ENCODE results near the gene TNIP1. TPM values are rescaled to one million over a fixed set of nuclear protein-coding genes. Genes with fewer than 3 reads are reported as not detected.

TNIP1 gene
- total and polyA plus RNA-seq, 2 donors = 49.9 to 54.7 TPM

GRCh38 chr5:151074557-151074956 lies 6.3 kb downstream of the TNIP1 start:
- Histone ChIP-seq H3K27ac (ENCODE audit: low read depth in 1 of 2, low read length in 1 of 2) (no peak overlapping the region), H3K36me3 (ENCODE audit: control insufficient read depth in 2 of 2, insufficient read depth in 2 of 2, low read length in 1 of 2) (peaks cover 17 to 20% of the 10 kb centered on the region in 2 donors), H3K27me3 (ENCODE audit: control insufficient read depth in 2 of 2, insufficient read depth in 1 of 2, low read length in 1 of 2) (no peaks in the 10 kb centered on the region), H3K4me3 (ENCODE audit: low read length in 2 of 2) (no peak overlapping the region), H3K4me1 (ENCODE audit: control insufficient read depth in 2 of 2, insufficient read depth in 2 of 2, low read length in 2 of 2) (peaks cover 5 to 12% of the 10 kb centered on the region in 2 donors), H3K9me3 (ENCODE audit: control insufficient read depth in 2 of 2, insufficient read depth in 1 of 2, low read length in 1 of 2) (no peaks in the 10 kb centered on the region)
- no peak for DNase-seq (ENCODE audit: low read depth in 6 of 9, low spot score in 9 of 9)
- 98% methylated on average over 2 of the region's 2 CpGs for WGBS

DNA sequence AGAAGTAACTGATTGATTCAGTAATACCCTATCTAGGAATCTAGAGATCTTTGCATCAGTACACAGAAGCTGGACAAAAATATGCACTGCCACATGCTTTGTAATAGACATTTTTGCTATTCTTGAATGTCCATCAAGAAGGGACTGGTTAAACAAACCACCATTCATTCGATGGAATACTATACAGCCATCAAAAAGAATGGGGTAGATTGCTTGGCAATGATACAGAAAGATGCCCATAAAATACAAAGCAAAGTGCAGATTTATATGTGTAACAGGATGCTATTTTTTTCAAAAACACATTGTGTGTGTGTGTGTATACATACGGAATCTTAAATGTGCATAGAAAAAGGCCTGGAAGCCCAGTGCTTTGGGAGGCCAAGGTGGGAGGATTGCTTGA lies 7.6 kb downstream of the TNIP1 start:
- H3K27me3 ChIP-seq (ENCODE audit: control insufficient read depth in 2 of 2, insufficient read depth in 1 of 2, low read length in 1 of 2) = no peaks in the 10 kb centered on the region
- no peak overlapping the region for H3K27ac ChIP-seq (ENCODE audit: low read depth in 1 of 2, low read length in 1 of 2)
- H3K4me3 ChIP-seq (ENCODE audit: low read length in 2 of 2) = no peak overlapping the region
- no peak for DNase-seq (ENCODE audit: low read depth in 6 of 9, low spot score in 9 of 9)
- 97% methylated on average over 2 of the region's 2 CpGs for WGBS
- peaks cover 15 to 16% of the 10 kb centered on the region in 2 donors for H3K36me3 ChIP-seq (ENCODE audit: control insufficient read depth in 2 of 2, insufficient read depth in 2 of 2, low read length in 1 of 2)
- peaks cover 15 to 25% of the 10 kb centered on the region in 2 donors for H3K4me1 ChIP-seq (ENCODE audit: control insufficient read depth in 2 of 2, insufficient read depth in 2 of 2, low read length in 2 of 2)
- H3K9me3 ChIP-seq (ENCODE audit: control insufficient read depth in 2 of 2, insufficient read depth in 1 of 2, low read length in 1 of 2) = no peaks in the 10 kb centered on the region

DNA sequence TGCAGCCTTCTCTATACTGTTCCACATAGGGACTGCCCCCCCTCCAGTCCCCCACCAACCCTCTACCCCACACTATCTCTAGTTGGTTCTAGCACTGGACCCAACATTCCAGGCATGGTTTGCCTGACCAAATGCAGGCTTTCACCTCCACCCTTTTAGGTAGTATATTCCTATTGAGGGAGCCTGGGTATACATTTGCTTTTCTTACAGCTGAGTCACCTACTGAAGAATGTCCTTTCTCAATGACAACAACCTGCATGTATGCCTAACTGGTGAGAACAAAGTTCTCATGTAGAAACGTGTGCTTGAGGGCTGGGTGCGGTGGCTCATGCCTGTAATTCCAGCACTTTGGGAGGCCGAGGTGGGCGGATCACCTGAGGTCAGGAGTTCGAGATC lies 8.2 kb downstream of the TNIP1 start:
- no peaks in the 10 kb centered on the region for H3K27me3 ChIP-seq (ENCODE audit: control insufficient read depth in 2 of 2, insufficient read depth in 1 of 2, low read length in 1 of 2)
- 98% methylated on average over 5 of the region's 5 CpGs for WGBS
- H3K27ac ChIP-seq (ENCODE audit: low read depth in 1 of 2, low read length in 1 of 2) = no peak overlapping the region
- no peak for DNase-seq (ENCODE audit: low read depth in 6 of 9, low spot score in 9 of 9)
- H3K36me3 ChIP-seq (ENCODE audit: control insufficient read depth in 2 of 2, insufficient read depth in 2 of 2, low read length in 1 of 2) = peaks cover 15 to 16% of the 10 kb centered on the region in 2 donors
- no peak overlapping the region for H3K4me3 ChIP-seq (ENCODE audit: low read length in 2 of 2)
- no peaks in the 10 kb centered on the region for H3K9me3 ChIP-seq (ENCODE audit: control insufficient read depth in 2 of 2, insufficient read depth in 1 of 2, low read length in 1 of 2)
- peaks cover 15 to 31% of the 10 kb centered on the region in 2 donors for H3K4me1 ChIP-seq (ENCODE audit: control insufficient read depth in 2 of 2, insufficient read depth in 2 of 2, low read length in 2 of 2)

GRCh38 chr5:151071848-151072629 lies 8.8 kb downstream of the TNIP1 start:
- Histone ChIP-seq H3K4me1 (ENCODE audit: control insufficient read depth in 2 of 2, insufficient read depth in 2 of 2, low read length in 2 of 2) (peaks cover 15 to 36% of the 10 kb centered on the region in 2 donors), H3K27ac (ENCODE audit: low read depth in 1 of 2, low read length in 1 of 2) (no peak overlapping the region), H3K4me3 (ENCODE audit: low read length in 2 of 2) (no peak overlapping the region), H3K9me3 (ENCODE audit: control insufficient read depth in 2 of 2, insufficient read depth in 1 of 2, low read length in 1 of 2) (no peaks in the 10 kb centered on the region), H3K36me3 (ENCODE audit: control insufficient read depth in 2 of 2, insufficient read depth in 2 of 2, low read length in 1 of 2) (peaks cover 16 to 17% of the 10 kb centered on the region in 2 donors), H3K27me3 (ENCODE audit: control insufficient read depth in 2 of 2, insufficient read depth in 1 of 2, low read length in 1 of 2) (no peaks in the 10 kb centered on the region)
- DNase-seq (ENCODE audit: low read depth in 6 of 9, low spot score in 9 of 9) = no peak
- 95% methylated on average over 10 of the region's 10 CpGs for WGBS

DNA sequence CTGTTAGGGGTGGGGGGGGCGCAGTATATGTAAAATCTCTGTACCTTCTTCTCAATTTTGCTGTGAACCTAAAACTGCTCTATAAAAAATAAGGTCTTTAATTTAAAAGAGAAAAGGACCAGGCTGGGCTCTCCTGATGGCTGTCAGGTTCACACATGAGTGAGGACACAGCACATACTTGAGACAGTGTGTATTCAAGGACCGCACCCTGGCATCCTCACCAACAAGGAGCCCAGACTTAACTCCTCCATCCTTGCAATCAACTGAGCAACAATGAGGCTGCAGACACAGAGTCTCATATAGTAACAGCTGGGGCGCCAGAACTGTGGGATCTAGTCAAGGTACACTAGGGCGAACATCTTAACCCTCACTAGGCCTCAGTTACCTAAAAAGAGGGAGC lies 9.8 kb downstream of the TNIP1 start:
- H3K4me3 ChIP-seq (ENCODE audit: low read length in 2 of 2) = no peak overlapping the region
- H3K27me3 ChIP-seq (ENCODE audit: control insufficient read depth in 2 of 2, insufficient read depth in 1 of 2, low read length in 1 of 2) = no peaks in the 10 kb centered on the region
- no peak for DNase-seq (ENCODE audit: low read depth in 6 of 9, low spot score in 9 of 9)
- H3K9me3 ChIP-seq (ENCODE audit: control insufficient read depth in 2 of 2, insufficient read depth in 1 of 2, low read length in 1 of 2) = no peaks in the 10 kb centered on the region
- peaks cover 15 to 36% of the 10 kb centered on the region in 2 donors for H3K4me1 ChIP-seq (ENCODE audit: control insufficient read depth in 2 of 2, insufficient read depth in 2 of 2, low read length in 2 of 2)
- no peak overlapping the region for H3K27ac ChIP-seq (ENCODE audit: low read depth in 1 of 2, low read length in 1 of 2)
- H3K36me3 ChIP-seq (ENCODE audit: control insufficient read depth in 2 of 2, insufficient read depth in 2 of 2, low read length in 1 of 2) = peaks cover 16 to 17% of the 10 kb centered on the region in 2 donors
- WGBS = over 99% methylated on average over 4 of the region's 4 CpGs

GRCh38 chr5:151070449-151070848 lies 10.4 kb downstream of the TNIP1 start:
- H3K4me3 ChIP-seq (ENCODE audit: low read length in 2 of 2) = no peak overlapping the region
- peaks cover 13 to 17% of the 10 kb centered on the region in 2 donors for H3K36me3 ChIP-seq (ENCODE audit: control insufficient read depth in 2 of 2, insufficient read depth in 2 of 2, low read length in 1 of 2)
- H3K27ac ChIP-seq (ENCODE audit: low read depth in 1 of 2, low read length in 1 of 2) = no peak overlapping the region
- no peaks in the 10 kb centered on the region for H3K27me3 ChIP-seq (ENCODE audit: control insufficient read depth in 2 of 2, insufficient read depth in 1 of 2, low read length in 1 of 2)
- no peaks in the 10 kb centered on the region for H3K9me3 ChIP-seq (ENCODE audit: control insufficient read depth in 2 of 2, insufficient read depth in 1 of 2, low read length in 1 of 2)
- no peak for DNase-seq (ENCODE audit: low read depth in 6 of 9, low spot score in 9 of 9)
- WGBS = 69% methylated on average over 2 of the region's 2 CpGs
- H3K4me1 ChIP-seq (ENCODE audit: control insufficient read depth in 2 of 2, insufficient read depth in 2 of 2, low read length in 2 of 2) = peaks cover 15 to 36% of the 10 kb centered on the region in 2 donors

DNA sequence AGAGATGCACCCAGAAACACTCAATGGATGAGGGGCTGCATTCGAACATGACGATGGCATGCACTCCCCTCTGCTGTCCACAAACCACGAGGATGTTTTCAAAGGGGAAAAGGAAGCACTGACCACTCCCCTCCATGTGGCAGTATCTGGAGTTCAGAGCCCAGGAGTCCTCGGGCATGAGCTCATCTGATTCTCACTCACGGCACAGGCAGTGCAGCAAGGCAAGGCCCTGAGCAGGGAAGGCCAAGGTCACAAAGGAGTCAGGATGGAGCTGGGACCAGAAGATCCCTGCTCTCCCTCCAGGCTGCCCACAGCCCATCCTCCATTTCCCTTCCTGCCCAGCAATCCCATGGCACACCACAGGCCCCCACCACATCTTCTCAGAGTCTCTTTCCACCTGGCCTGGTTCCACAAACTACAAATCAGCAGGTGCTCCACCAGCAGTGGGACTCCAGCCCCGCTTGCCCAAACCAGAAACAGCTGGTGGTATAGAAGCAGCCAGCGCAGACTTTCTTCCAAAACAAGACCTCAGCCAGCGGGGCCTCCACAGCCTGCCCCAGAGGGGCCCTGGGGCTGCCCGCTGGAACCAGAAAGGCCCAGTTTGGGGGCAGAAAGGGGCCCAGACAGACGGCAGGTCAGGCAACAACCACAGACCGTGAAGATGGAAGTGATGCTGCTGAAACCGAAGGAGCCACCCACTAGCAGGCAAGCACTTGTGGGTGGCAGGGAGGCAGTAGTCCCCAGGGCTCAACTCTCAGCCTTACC lies 12.2 kb downstream of the TNIP1 start:
- Histone ChIP-seq H3K9me3 (ENCODE audit: control insufficient read depth in 2 of 2, insufficient read depth in 1 of 2, low read length in 1 of 2) (peaks cover 0 to 2% of the 10 kb centered on the region in 2 donors), H3K4me1 (ENCODE audit: control insufficient read depth in 2 of 2, insufficient read depth in 2 of 2, low read length in 2 of 2) (peaks cover 15 to 36% of the 10 kb centered on the region in 2 donors), H3K27me3 (ENCODE audit: control insufficient read depth in 2 of 2, insufficient read depth in 1 of 2, low read length in 1 of 2) (no peaks in the 10 kb centered on the region), H3K27ac (ENCODE audit: low read depth in 1 of 2, low read length in 1 of 2) (peak overlapping the region; percentile 58 to 73), H3K36me3 (ENCODE audit: control insufficient read depth in 2 of 2, insufficient read depth in 2 of 2, low read length in 1 of 2) (peaks cover 17 to 21% of the 10 kb centered on the region in 2 donors), H3K4me3 (ENCODE audit: low read length in 2 of 2) (no peak overlapping the region)
- 24% methylated on average over 12 of the region's 12 CpGs for WGBS
- DNase-seq (ENCODE audit: low read depth in 6 of 9, low spot score in 9 of 9) = peak in 4 of 9 donors; percentile 43 to 78 (median 51)

GRCh38 chr5:151067632-151068432 lies 13.0 kb downstream of the TNIP1 start:
- peaks cover 15 to 36% of the 10 kb centered on the region in 2 donors for H3K4me1 ChIP-seq (ENCODE audit: control insufficient read depth in 2 of 2, insufficient read depth in 2 of 2, low read length in 2 of 2)
- peaks cover 0 to 3% of the 10 kb centered on the region in 2 donors for H3K9me3 ChIP-seq (ENCODE audit: control insufficient read depth in 2 of 2, insufficient read depth in 1 of 2, low read length in 1 of 2)
- peak overlapping the region in 1 of 2 donors; percentile 73 for H3K27ac ChIP-seq (ENCODE audit: low read depth in 1 of 2, low read length in 1 of 2)
- 86% methylated on average over 14 of the region's 14 CpGs for WGBS
- no peaks in the 10 kb centered on the region for H3K27me3 ChIP-seq (ENCODE audit: control insufficient read depth in 2 of 2, insufficient read depth in 1 of 2, low read length in 1 of 2)
- DNase-seq (ENCODE audit: low read depth in 6 of 9, low spot score in 9 of 9) = no peak
- H3K36me3 ChIP-seq (ENCODE audit: control insufficient read depth in 2 of 2, insufficient read depth in 2 of 2, low read length in 1 of 2) = peaks cover 25 to 29% of the 10 kb centered on the region in 2 donors
- no peak overlapping the region for H3K4me3 ChIP-seq (ENCODE audit: low read length in 2 of 2)

All from thymus (tissue), 11 donors.